DND-41 (cell line): Measurements from ENCODE around the gene TTC19.

Experiments used
- ATAC-seq: fragments of 200-7000 bp; cut with Tn5 transposase; 3 replicates; pipeline ENCODE4 v1.9.1; 2021; ENCODE audit warnings: low read depth; ENCODE audit not compliant: insufficient read depth
- DNase-seq: peaks from one replicate; pipeline ENCODE4 v3.0.0-alpha.2; 2020
- H2AFZ ChIP-seq: 2 replicates; pipeline ENCODE4 v1.6.0; 2012; ENCODE audit warnings: low read depth, low read length
- H3K27ac ChIP-seq: 2 replicates; pipeline ENCODE4 v1.5.1; 2012; ENCODE audit warnings: low read length, inconsistent platforms
- H3K27me3 ChIP-seq: fragments of 200-600 bp; sonication (generic); 2 replicates; pipeline ENCODE4 v1.6.0; 2012; ENCODE audit warnings: low read length, mild to moderate bottlenecking, inconsistent platforms; ENCODE audit not compliant: insufficient read depth, poor library complexity
- H3K36me3 ChIP-seq: 2 replicates; pipeline ENCODE4 v1.5.1; 2012; ENCODE audit warnings: low read length, inconsistent platforms; ENCODE audit not compliant: insufficient read depth
- H3K4me1 ChIP-seq: 2 replicates; pipeline ENCODE4 v1.5.1; 2012; ENCODE audit warnings: mild to moderate bottlenecking, low read length; ENCODE audit not compliant: insufficient read depth
- H3K4me2 ChIP-seq: 2 replicates; pipeline ENCODE4 v1.6.0; 2012; ENCODE audit warnings: mild to moderate bottlenecking, moderate library complexity, low read length, inconsistent platforms; ENCODE audit not compliant: insufficient read depth
- H3K4me3 ChIP-seq, 2 experiments: fragments of 200-600 bp in 1 of 2; shearing (Covaris generic) in 1 of 2; 2 replicates each; pipeline ENCODE4 v1.5.1; 2012 to 2016; ENCODE audit warnings: inconsistent platforms in 2 of 2, low read length in 2 of 2, mild to moderate bottlenecking in 2 of 2, low read depth in 1 of 2, moderate library complexity in 1 of 2
- H3K79me2 ChIP-seq: 2 replicates; pipeline ENCODE4 v1.6.0; 2012; ENCODE audit warnings: low read length, inconsistent platforms; ENCODE audit not compliant: insufficient read depth
- H3K9ac ChIP-seq: 2 replicates; pipeline ENCODE4 v1.6.0; 2012; ENCODE audit warnings: low read depth, mild to moderate bottlenecking, inconsistent platforms, low read length, moderate library complexity
- H3K9me3 ChIP-seq: 2 replicates; pipeline ENCODE4 v1.5.1; 2012; ENCODE audit warnings: low read length, moderate library complexity, mild to moderate bottlenecking, inconsistent platforms; ENCODE audit not compliant: insufficient read depth, severe bottlenecking
- H4K20me1 ChIP-seq: 2 replicates; pipeline ENCODE4 v1.6.0; 2012; ENCODE audit warnings: low read length; ENCODE audit not compliant: insufficient read depth
- CTCF ChIP-seq: IDR thresholded peaks from 2 replicates; pipeline ENCODE4 v1.5.1; 2012; ENCODE audit warnings: borderline replicate concordance, low read length, moderate library complexity, mild to moderate bottlenecking; ENCODE audit not compliant: poor library complexity, severe bottlenecking; ENCODE audit errors: extremely low read depth
- EZH2 ChIP-seq: IDR thresholded peaks from 3 replicates; pipeline ENCODE4 v1.6.1; 2012; ENCODE audit warnings: borderline replicate concordance, low read depth, mild to moderate bottlenecking, moderate library complexity, low read length, inconsistent platforms; ENCODE audit not compliant: severe bottlenecking

TTC19 gene

GRCh38 chr17:16033729-16034349 is 34.2 kb downstream of the TTC19 start:
- no peak overlapping the region for H3K4me2 ChIP-seq
- H3K4me3 ChIP-seq = no peak overlapping the region
- no peaks in the 10 kb centered on the region for H3K4me1 ChIP-seq
- no peaks in the 10 kb centered on the region for H3K27me3 ChIP-seq
- H3K36me3 ChIP-seq = peaks cover 99% of the 10 kb centered on the region
- H3K79me2 ChIP-seq = no peaks in the 10 kb centered on the region
- TF ChIP-seq EZH2 (no peak), CTCF (no peak)
- no peaks in the 10 kb centered on the region for H4K20me1 ChIP-seq
- DNase-seq = no peak
- H3K9ac ChIP-seq = no peak overlapping the region
- no peak for ATAC-seq
- no peak overlapping the region for H2AFZ ChIP-seq
- no peaks in the 10 kb centered on the region for H3K9me3 ChIP-seq
- H3K27ac ChIP-seq = no peak overlapping the region

DNA sequence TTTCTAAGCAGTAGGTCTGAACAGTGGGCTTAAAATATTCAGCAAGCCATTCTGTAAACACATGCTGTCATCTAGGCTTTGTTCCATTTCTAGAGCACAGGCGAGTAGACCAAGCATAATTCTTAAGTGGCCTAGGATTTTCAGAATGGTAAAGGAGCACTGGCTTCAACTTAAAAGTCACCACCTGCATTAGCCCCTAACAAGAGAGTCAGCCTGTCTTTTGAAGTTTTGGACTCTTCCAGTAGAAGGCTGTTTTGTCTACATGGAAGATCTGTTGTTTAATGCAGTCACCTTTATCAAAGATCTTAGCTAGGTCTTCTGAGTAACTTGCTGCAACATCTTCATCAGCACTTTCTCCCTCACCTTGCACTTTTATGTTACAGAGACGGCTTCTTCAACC is 36.6 kb downstream of the TTC19 start:
- H3K27ac ChIP-seq = no peak overlapping the region
- no peak overlapping the region for H3K4me3 ChIP-seq
- H2AFZ ChIP-seq = no peak overlapping the region
- no peak overlapping the region for H3K9ac ChIP-seq
- no peaks in the 10 kb centered on the region for H3K79me2 ChIP-seq
- peaks cover 96% of the 10 kb centered on the region for H3K36me3 ChIP-seq
- H4K20me1 ChIP-seq = no peaks in the 10 kb centered on the region
- ATAC-seq = no peak
- TF ChIP-seq CTCF (no peak), EZH2 (no peak)
- H3K4me2 ChIP-seq = no peak overlapping the region
- H3K9me3 ChIP-seq = no peaks in the 10 kb centered on the region
- no peaks in the 10 kb centered on the region for H3K4me1 ChIP-seq
- no peak for DNase-seq
- H3K27me3 ChIP-seq = no peaks in the 10 kb centered on the region

DNA sequence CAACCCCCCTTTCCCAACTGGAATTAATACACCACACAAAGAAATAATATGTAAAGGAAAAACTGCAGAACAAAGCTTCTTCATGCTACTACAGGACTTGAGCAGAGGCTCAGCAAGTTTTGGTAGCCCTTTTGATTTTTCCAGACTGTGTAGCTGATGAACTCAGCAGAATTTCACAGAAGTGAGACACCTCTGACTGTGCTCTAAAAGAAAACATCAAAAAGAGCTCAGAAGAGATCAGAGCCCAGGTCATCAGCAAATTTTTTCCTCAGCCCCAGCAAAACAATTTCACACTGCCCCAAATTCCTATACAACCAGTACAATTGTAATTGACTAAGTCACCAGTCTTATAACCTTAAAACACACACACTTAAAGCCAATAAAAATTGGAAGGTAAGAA is 38.0 kb downstream of the TTC19 start:
- H3K27ac ChIP-seq = no peak overlapping the region

More for the DNA sequence above, 38.0 kb downstream of the TTC19 start:
- no peaks in the 10 kb centered on the region for H3K27me3 ChIP-seq
- no peaks in the 10 kb centered on the region for H3K79me2 ChIP-seq
- H3K4me1 ChIP-seq = no peaks in the 10 kb centered on the region
- H2AFZ ChIP-seq = no peak overlapping the region
- H3K36me3 ChIP-seq = peaks cover 92% of the 10 kb centered on the region
- no peak for DNase-seq
- no peak overlapping the region for H3K4me2 ChIP-seq
- no peak overlapping the region for H3K4me3 ChIP-seq
- no peaks in the 10 kb centered on the region for H3K9me3 ChIP-seq
- TF ChIP-seq EZH2 (no peak), CTCF (no peak)
- no peaks in the 10 kb centered on the region for H4K20me1 ChIP-seq
- H3K9ac ChIP-seq = no peak overlapping the region
- no peak for ATAC-seq
